PFSK-1 (cell line): ENCODE results near the gene TRIM8.

ENCODE experiments used
- FOXP2 ChIP-seq: optimal IDR thresholded peaks from 2 replicates; pipeline ENCODE3; 2011; ENCODE audit warnings: borderline replicate concordance, control low read depth, inconsistent platforms; ENCODE audit not compliant: insufficient read depth; ENCODE audit errors: extremely low read length, extremely low read depth
- POLR2AphosphoS5 ChIP-seq: IDR thresholded peaks from 2 replicates; pipeline ENCODE4 v1.6.1; 2012; ENCODE audit warnings: low read depth, mild to moderate bottlenecking, control low read depth, low read length, moderate library complexity
- SIN3A ChIP-seq: IDR thresholded peaks from 2 replicates; pipeline ENCODE4 v1.6.1; 2012; ENCODE audit warnings: mild to moderate bottlenecking, low read length, moderate library complexity, borderline replicate concordance; ENCODE audit not compliant: insufficient read depth
- TAF1 ChIP-seq: IDR thresholded peaks from 2 replicates; pipeline ENCODE4 v1.6.1; 2012; ENCODE audit warnings: low read length, control low read depth, borderline replicate concordance; ENCODE audit not compliant: insufficient read depth

- TF ChIP-seq POLR2AphosphoS5 (no peak), TAF1 (no peak), FOXP2 (no peak), SIN3A (no peak)
Observed at GRCh38 chr10:102652170-102652916, 8.1 kb downstream of the TRIM8 start.
